Endothelial cell of umbilical vein (primary cell): Measurements from ENCODE around the gene PPP1R1B. TPM values are rescaled to one million over a fixed set of nuclear protein-coding genes. Genes with fewer than 3 reads are reported as not detected.

ENCODE experiments used
- BruUV-seq: library from RNA; stranded (reverse); fragments of 400-500 nt; replicated peaks from 2 replicates; lab custom pipeline; 2021; lab: Mats Ljungman, UMichigan
- CTCF ChIA-PET: fragments of 300-600, 350-600 bp; sonication (Branson Sonifier 250); formaldehyde crosslinking; loops from one replicate; lab custom pipeline; 2021; ENCODE audit warnings: antibody characterized with exemption, inconsistent platforms; lab: Charles Lee
- POLR2A ChIA-PET: fragments of 300-600, 350-600 bp; sonication (Branson Sonifier 250); formaldehyde crosslinking; loops from one replicate; lab custom pipeline; 2021; ENCODE audit warnings: antibody characterized with exemption, inconsistent platforms; lab: Charles Lee
- DNase-seq: peaks from one replicate; pipeline ENCODE4 v3.0.0-alpha.2; 2011; ENCODE audit warnings: low read depth, low spot score
- FAIRE-seq: peaks from 2 replicates; lab custom pipeline; 2011; peaks lifted over from hg19 to GRCh38; lab: Jason Lieb, UNC
- H2AFZ ChIP-seq: 2 replicates; pipeline ENCODE4 v1.6.0; 2012; ENCODE audit warnings: low read depth, low read length, control low read depth, inconsistent platforms
- H3K27ac ChIP-seq: 2 replicates; pipeline ENCODE4 v1.5.1; 2011; ENCODE audit warnings: low read depth, mild to moderate bottlenecking, control low read depth, low read length, moderate library complexity; ENCODE audit not compliant: insufficient read depth
- H3K27me3 ChIP-seq, 2 experiments: 2 replicates each; pipeline versions ENCODE4 v1.6.0 to v1.6.1; 2011; ENCODE audit warnings: low read length in 2 of 2, mixed read lengths in 1 of 2; ENCODE audit not compliant: control insufficient read depth in 2 of 2, insufficient read depth in 2 of 2
- H3K36me3 ChIP-seq, 2 experiments: 2 replicates in 1 of 2; 3 replicates in 1 of 2; pipeline ENCODE4 v1.5.1; 2011; ENCODE audit warnings: low read length in 2 of 2, mild to moderate bottlenecking in 1 of 2, moderate library complexity in 1 of 2; ENCODE audit not compliant: control insufficient read depth in 2 of 2, insufficient read depth in 2 of 2; ENCODE audit errors: extremely low read depth in 1 of 2
- H3K4me1 ChIP-seq: 3 replicates; pipeline ENCODE4 v1.5.1; 2011; ENCODE audit warnings: mild to moderate bottlenecking, low read length; ENCODE audit not compliant: control insufficient read depth, insufficient read depth; ENCODE audit errors: extremely low read depth
- H3K4me2 ChIP-seq: 2 replicates; pipeline ENCODE4 v1.6.1; 2011; ENCODE audit warnings: low read length, control low read depth, mixed read lengths; ENCODE audit not compliant: insufficient read depth
- H3K4me3 ChIP-seq, 3 experiments: fragments of 200-600 bp in 1 of 3; sonication (generic), shearing (Covaris generic) in 1 of 3; replicated peaks in 1 of 3; 2 replicates each; pipeline ENCODE4 v1.5.1; 2011 to 2016; ENCODE audit warnings: control low read depth in 3 of 3, low read length in 3 of 3, mild to moderate bottlenecking in 2 of 3, inconsistent platforms in 1 of 3, low read depth in 1 of 3, moderate library complexity in 1 of 3; ENCODE audit not compliant: insufficient read depth in 1 of 3
- H3K79me2 ChIP-seq: 2 replicates; pipeline ENCODE4 v1.6.0; 2012; ENCODE audit warnings: low read length, inconsistent platforms; ENCODE audit not compliant: control insufficient read depth, insufficient read depth
- H3K9ac ChIP-seq: replicated peaks from 2 replicates; pipeline ENCODE3; 2011; ENCODE audit warnings: low read length, control low read depth; ENCODE audit not compliant: insufficient read depth; ENCODE audit errors: extremely low read depth
- H3K9me1 ChIP-seq: replicated peaks from 3 replicates; pipeline ENCODE4 v1.6.0; 2011; ENCODE audit warnings: mild to moderate bottlenecking, low read length; ENCODE audit not compliant: control insufficient read depth, insufficient read depth; ENCODE audit errors: extremely low read depth
- H3K9me3 ChIP-seq: replicated peaks from 2 replicates; pipeline ENCODE4 v1.5.1; 2012; ENCODE audit warnings: low read length, inconsistent platforms; ENCODE audit not compliant: control insufficient read depth, insufficient read depth
- H4K20me1 ChIP-seq: replicated peaks from 2 replicates; pipeline ENCODE3; 2011; ENCODE audit warnings: mild to moderate bottlenecking, low read length; ENCODE audit not compliant: control insufficient read depth, insufficient read depth; ENCODE audit errors: extremely low read depth
- CTCF ChIP-seq, 2 donors: IDR thresholded peaks; 1 replicate in 1 of 2; 2 replicates in 1 of 2; pipeline ENCODE4 v1.5.1; 2011; ENCODE audit warnings: low read length in 2 of 2, mild to moderate bottlenecking in 2 of 2, moderate library complexity in 2 of 2, control low read depth in 1 of 2, inconsistent platforms in 1 of 2, low read depth in 1 of 2; ENCODE audit not compliant: insufficient read depth in 1 of 2; ENCODE audit errors: extremely low read depth in 1 of 2
- EZH2 ChIP-seq: IDR thresholded peaks from 2 replicates; pipeline ENCODE4 v1.6.1; 2012; ENCODE audit warnings: borderline replicate concordance, low read depth, mild to moderate bottlenecking, moderate library complexity, low read length, inconsistent platforms; ENCODE audit not compliant: severe bottlenecking
- MYC ChIP-seq: IDR thresholded peaks from one replicate; pipeline ENCODE4 v1.6.1; 2011; ENCODE audit warnings: mild to moderate bottlenecking, low read depth, low read length
- dilution Hi-C: fragments of 300-500 bp; cut with MboI; formaldehyde crosslinking; loops from one replicate; pipeline ENCODE4 v1.15.0; 2019; ENCODE audit warnings: low sequenced_read_pairs; ENCODE audit not compliant: extremely low pct_ligation_motif_present
- intact Hi-C: fragments of 100-400 bp; cut with micrococcal nuclease; formaldehyde crosslinking; loops from one replicate; pipeline ENCODE4 v1.10.0; 2022
- polyA plus RNA-seq, 4 experiments: library from polyadenylated mRNA; depleted of rRNA in 3 of 4; stranded (reverse) in 3 of 4; unstranded in 1 of 4; fragments of >200 nt; gene quantifications; 2 replicates each; pipeline versions ENCODE4 v1.2.1 to v1.2.3, GENCODE V29; 2011 to 2012; ENCODE audit warnings: missing spikeins in 1 of 4
- total RNA-seq: library from RNA; stranded (reverse); gene quantifications from 2 replicates; pipeline ENCODE4 v1.2.3, GENCODE V29; 2021

PPP1R1B gene
- total and polyA plus RNA-seq, 2 donors (not counting 3 experiments of a cell fraction or from before 2014, with no cell fraction given): not detected

- ChIA-PET CTCF (interaction anchor here (1.0 kb wide), 1 partner anchor 29 kb away, joined by 3 read pairs; no protein-coding TSS in a partner anchor), POLR2A (no interaction called here)
- Histone ChIP-seq H3K9ac (no peak overlapping the region), H3K4me1 (no peaks in the 10 kb centered on the region), H3K79me2 (no peaks in the 10 kb centered on the region), H3K27ac (no peak overlapping the region), H3K9me3 (no peaks in the 10 kb centered on the region), H4K20me1 (no peaks in the 10 kb centered on the region), H3K36me3 (no peaks in the 10 kb centered on the region), H2AFZ (no peak overlapping the region), H3K9me1 (no peaks in the 10 kb centered on the region), H3K27me3 (peaks cover 25 to 30% of the 10 kb centered on the region in 2 experiments), H3K4me2 (no peak overlapping the region), H3K4me3 (no peak overlapping the region)
- FAIRE-seq (peak; percentile 12), DNase-seq (peak; percentile 34)
- no TSS peak for BruUV-seq
- dilution Hi-C loops (no loop called here), intact Hi-C loops (no loop called here)
- no peak for TF ChIP-seq CTCF (IDR thresholded peaks at IDR 0.05; ENCODE audit: extremely low read depth in 1 of 2, insufficient read depth in 1 of 2, low read depth in 1 of 2, low read length in 2 of 2)
Measured at GRCh38 chr17:39591958-39592954, 34.5 kb upstream of the PPP1R1B start.

- CTCF ChIA-PET: interaction anchor here (1.0 kb wide), 1 partner anchor 28 kb away, joined by 3 read pairs; no protein-coding TSS in a partner anchor
- no TSS peak for BruUV-seq
Measured at GRCh38 chr17:39593371-39593770, 33.4 kb upstream of the PPP1R1B start.

More at GRCh38 chr17:39593371-39593770, 33.4 kb upstream of the PPP1R1B start:
- Histone ChIP-seq H3K9me3 (no peaks in the 10 kb centered on the region), H3K27me3 (peaks cover 35 to 40% of the 10 kb centered on the region in 2 experiments), H3K36me3 (no peaks in the 10 kb centered on the region), H4K20me1 (no peaks in the 10 kb centered on the region), H2AFZ (no peak overlapping the region), H3K4me1 (no peaks in the 10 kb centered on the region), H3K4me2 (no peak overlapping the region), H3K79me2 (no peaks in the 10 kb centered on the region), H3K9me1 (no peaks in the 10 kb centered on the region), H3K27ac (no peak overlapping the region), H3K4me3 (no peak overlapping the region), H3K9ac (no peak overlapping the region)
- intact Hi-C loops: no loop called here
- FAIRE-seq (no peak), DNase-seq (no peak)
- dilution Hi-C loops: no loop called here
- TF ChIP-seq MYC (no peak), EZH2 (peak; percentile 8)
- POLR2A ChIA-PET: no interaction called here
